Esophagus muscularis mucosa (tissue), 3 donors: Measurements from ENCODE around the gene RNF25.

ENCODE experiments used
- CTCF ChIP-seq, 3 experiments: fragments of 200-600 bp in 2 of 3; fragments of 450-650 bp in 1 of 3; sonication (generic) in 2 of 3; IDR thresholded peaks; one replicate each; pipeline ENCODE4 v1.5.1; 2017 to 2019; ENCODE audit warnings: antibody characterized with exemption in 3 of 3, mild to moderate bottlenecking in 2 of 3, moderate library complexity in 1 of 3
- POLR2A ChIP-seq: fragments of 450-650 bp; IDR thresholded peaks from one replicate; pipeline ENCODE4 v1.6.1; 2017; ENCODE audit warnings: antibody characterized with exemption, moderate library complexity, mild to moderate bottlenecking, low read depth
- POLR2AphosphoS5 ChIP-seq, 2 donors: sonication (generic); formaldehyde crosslinking; IDR thresholded peaks; one replicate each; pipeline ENCODE4 v1.6.1; 2017; ENCODE audit warnings: antibody characterized with exemption in 2 of 2

- TF ChIP-seq CTCF (IDR thresholded peaks at IDR 0.05) = no peak
- TF ChIP-seq POLR2AphosphoS5 (IDR thresholded peaks at IDR 0.05) = no peak
- TF ChIP-seq POLR2A = no peak
These were observed 22.8 kb upstream of the RNF25 start for GRCh38 chr2:218694405-218695145.
